Measurements from ENCODE around the gene NTN1.
"Not testable (repeated sequence)": the region's sequence is repeated elsewhere in the genome, so short reads cannot be mapped to it uniquely, and the experiment has no call there.

NTN1 gene

GRCh38 chr17:9254841-9255240, 233.5 kb downstream of the NTN1 start:
- no peak overlapping the region for H3K27ac ChIP-seq

GRCh38 chr17:9255833-9256232, 234.5 kb downstream of the NTN1 start:
- no peak for TF ChIP-seq CTCF (conservative IDR thresholded peaks at IDR 0.05; ENCODE audit: low read depth, low read length)
- Histone ChIP-seq H3K27me3 (ENCODE audit: insufficient read depth, low read depth) (no peaks in the 10 kb centered on the region), H3K4me2 (no peak overlapping the region), H3K9ac (no peak overlapping the region), H3K4me1 (ENCODE audit: low read depth, poor library complexity, severe bottlenecking) (no peaks in the 10 kb centered on the region), H3K36me3 (ENCODE audit: insufficient read depth) (no peaks in the 10 kb centered on the region), H4K20me1 (ENCODE audit: insufficient read depth) (no peaks in the 10 kb centered on the region), H3K27ac (no peak overlapping the region), H3K4me3 (IDR thresholded peaks at IDR 0.05; ENCODE audit: insufficient read depth, low read depth, low read length) (no peak overlapping the region), H3K79me2 (ENCODE audit: insufficient read depth, low read depth) (no peaks in the 10 kb centered on the region), H2AFZ (ENCODE audit: low read depth) (no peak overlapping the region)

More at GRCh38 chr17:9254841-9255240, 233.5 kb downstream of the NTN1 start:
- H3K9ac ChIP-seq: no peak overlapping the region
- no peak overlapping the region for H3K4me2 ChIP-seq
- no peaks in the 10 kb centered on the region for H3K79me2 ChIP-seq (ENCODE audit: insufficient read depth, low read depth)
- H3K4me1 ChIP-seq (ENCODE audit: low read depth, poor library complexity, severe bottlenecking): no peaks in the 10 kb centered on the region
- no peaks in the 10 kb centered on the region for H4K20me1 ChIP-seq (ENCODE audit: insufficient read depth)
- TF ChIP-seq CTCF (conservative IDR thresholded peaks at IDR 0.05; ENCODE audit: low read depth, low read length): no peak
- H3K27me3 ChIP-seq (ENCODE audit: insufficient read depth, low read depth): no peaks in the 10 kb centered on the region
- H3K4me3 ChIP-seq (IDR thresholded peaks at IDR 0.05; ENCODE audit: insufficient read depth, low read depth, low read length): no peak overlapping the region
- H3K36me3 ChIP-seq (ENCODE audit: insufficient read depth): no peaks in the 10 kb centered on the region
- no peak overlapping the region for H2AFZ ChIP-seq (ENCODE audit: low read depth)

GRCh38 chr17:9256361-9256750, 235.0 kb downstream of the NTN1 start:
- H3K36me3 ChIP-seq (ENCODE audit: insufficient read depth): no peaks in the 10 kb centered on the region
- no peaks in the 10 kb centered on the region for H3K4me1 ChIP-seq (ENCODE audit: low read depth, poor library complexity, severe bottlenecking)
- no peak overlapping the region for H3K27ac ChIP-seq
- H3K79me2 ChIP-seq (ENCODE audit: insufficient read depth, low read depth): no peaks in the 10 kb centered on the region
- no peak for TF ChIP-seq CTCF (conservative IDR thresholded peaks at IDR 0.05; ENCODE audit: low read depth, low read length)
- H2AFZ ChIP-seq (ENCODE audit: low read depth): no peak overlapping the region
- no peak overlapping the region for H3K9ac ChIP-seq
- H3K4me3 ChIP-seq (IDR thresholded peaks at IDR 0.05; ENCODE audit: insufficient read depth, low read depth, low read length): no peak overlapping the region
- no peaks in the 10 kb centered on the region for H3K27me3 ChIP-seq (ENCODE audit: insufficient read depth, low read depth)
- H4K20me1 ChIP-seq (ENCODE audit: insufficient read depth): no peaks in the 10 kb centered on the region
- H3K4me2 ChIP-seq: no peak overlapping the region

- no peak for TF ChIP-seq CTCF (conservative IDR thresholded peaks at IDR 0.05; ENCODE audit: low read depth, low read length)
These were observed 235.7 kb downstream of the NTN1 start for GRCh38 chr17:9256751-9257629.

GRCh38 chr17:9257630-9257965, 236.3 kb downstream of the NTN1 start:
- H3K36me3 ChIP-seq (ENCODE audit: insufficient read depth); H3K4me2 ChIP-seq; H3K9ac ChIP-seq; H4K20me1 ChIP-seq (ENCODE audit: insufficient read depth); H3K27ac ChIP-seq; H2AFZ ChIP-seq (ENCODE audit: low read depth); H3K4me1 ChIP-seq (ENCODE audit: low read depth, poor library complexity, severe bottlenecking); H3K4me3 ChIP-seq (IDR thresholded peaks at IDR 0.05; ENCODE audit: insufficient read depth, low read depth, low read length); H3K27me3 ChIP-seq (ENCODE audit: insufficient read depth, low read depth); H3K79me2 ChIP-seq (ENCODE audit: insufficient read depth, low read depth): not testable (repeated sequence)

More at GRCh38 chr17:9256751-9257629, 235.7 kb downstream of the NTN1 start:
- Histone ChIP-seq H4K20me1 (ENCODE audit: insufficient read depth) (no peaks in the 10 kb centered on the region), H3K4me3 (IDR thresholded peaks at IDR 0.05; ENCODE audit: insufficient read depth, low read depth, low read length) (no peak overlapping the region), H3K4me2 (no peak overlapping the region), H2AFZ (ENCODE audit: low read depth) (no peak overlapping the region), H3K9ac (no peak overlapping the region), H3K27ac (no peak overlapping the region), H3K79me2 (ENCODE audit: insufficient read depth, low read depth) (no peaks in the 10 kb centered on the region), H3K27me3 (ENCODE audit: insufficient read depth, low read depth) (no peaks in the 10 kb centered on the region), H3K4me1 (ENCODE audit: low read depth, poor library complexity, severe bottlenecking) (no peaks in the 10 kb centered on the region), H3K36me3 (ENCODE audit: insufficient read depth) (no peaks in the 10 kb centered on the region)

Measured in KMS-11 (cell line).